Measurements from ENCODE around the gene PAEP. TPM values are rescaled to one million over a fixed set of nuclear protein-coding genes. Genes with fewer than 3 reads are reported as not detected.
A peak's percentile ranks its signal among the peaks of the same experiment; 100 is the strongest.

Gene PAEP
- total RNA-seq, 3 donors from 2014 or later (not counting 1 experiment from before 2014, with no cell fraction given), result not detected

GRCh38 chr9:135522931-135523330 is 38.6 kb upstream of the PAEP start:
- Histone ChIP-seq H3K4me1 (ENCODE audit: control insufficient read depth, insufficient read depth, low read length) (no peaks in the 10 kb centered on the region), H3K27me3 (ENCODE audit: control insufficient read depth, insufficient read depth, low read length) (no peaks in the 10 kb centered on the region), H3K27ac (ENCODE audit: low read length) (no peak overlapping the region), H3K4me3 (ENCODE audit: low read length) (no peak overlapping the region), H3K9me3 (ENCODE audit: control insufficient read depth, insufficient read depth, low read length) (no peaks in the 10 kb centered on the region), H3K36me3 (ENCODE audit: control insufficient read depth, insufficient read depth, low read length) (no peaks in the 10 kb centered on the region)
- H3K27ac Mint-ChIP-seq, result no peak overlapping the region
- no peak overlapping the region for H3K4me3 Mint-ChIP-seq
- peak in 1 of 2 donors; percentile 6 for DNase-seq
- H3K4me1 Mint-ChIP-seq, result no peaks in the 10 kb centered on the region
- H3K27me3 Mint-ChIP-seq (ENCODE audit: low read depth in 2 of 2), result peaks cover 3 to 7% of the 10 kb centered on the region in 2 donors
- intact Hi-C loops (cut with micrococcal nuclease), result no loop called here
- 78% methylated on average over 17 of the region's 17 CpGs for WGBS (ENCODE audit: insufficient coverage)
- no peaks in the 10 kb centered on the region for H3K36me3 Mint-ChIP-seq
- ATAC-seq, result no peak
- H3K9me3 Mint-ChIP-seq, result no peaks in the 10 kb centered on the region
- no peak for TF ChIP-seq CTCF (IDR thresholded peaks at IDR 0.05)

- Mint-ChIP-seq H3K27ac (no peak overlapping the region), H3K36me3 (no peaks in the 10 kb centered on the region), H3K4me3 (no peak overlapping the region), H3K27me3 (ENCODE audit: low read depth in 2 of 2) (peaks cover 0 to 7% of the 10 kb centered on the region in 2 donors), H3K9me3 (no peaks in the 10 kb centered on the region), H3K4me1 (no peaks in the 10 kb centered on the region)
- DNase-seq (peak in 1 of 2 donors; percentile 10), ATAC-seq (no peak)
- intact Hi-C loops (cut with micrococcal nuclease), result no loop called here
- H3K9me3 ChIP-seq (ENCODE audit: control insufficient read depth, insufficient read depth, low read length), result no peaks in the 10 kb centered on the region
- H3K4me1 ChIP-seq (ENCODE audit: control insufficient read depth, insufficient read depth, low read length), result no peaks in the 10 kb centered on the region
- no peaks in the 10 kb centered on the region for H3K27me3 ChIP-seq (ENCODE audit: control insufficient read depth, insufficient read depth, low read length)
- WGBS (ENCODE audit: insufficient coverage), result 90% methylated on average over 21 of the region's 21 CpGs
- H3K4me3 ChIP-seq (ENCODE audit: low read length), result no peak overlapping the region
- no peaks in the 10 kb centered on the region for H3K36me3 ChIP-seq (ENCODE audit: control insufficient read depth, insufficient read depth, low read length)
- no peak for TF ChIP-seq CTCF (IDR thresholded peaks at IDR 0.05)
- H3K27ac ChIP-seq (ENCODE audit: low read length), result no peak overlapping the region
Measured at GRCh38 chr9:135523521-135524129, 37.9 kb upstream of the PAEP start.

GRCh38 chr9:135524130-135524861 is 37.3 kb upstream of the PAEP start:
- Mint-ChIP-seq H3K4me1 (no peaks in the 10 kb centered on the region), H3K36me3 (no peaks in the 10 kb centered on the region), H3K27ac (no peak overlapping the region), H3K9me3 (no peaks in the 10 kb centered on the region), H3K4me3 (no peak overlapping the region), H3K27me3 (ENCODE audit: low read depth in 2 of 2) (peaks cover 0 to 2% of the 10 kb centered on the region in 2 donors)
- ATAC-seq, result peak in 1 of 3 donors; percentile 3
- Histone ChIP-seq H3K9me3 (ENCODE audit: control insufficient read depth, insufficient read depth, low read length) (no peaks in the 10 kb centered on the region), H3K36me3 (ENCODE audit: control insufficient read depth, insufficient read depth, low read length) (no peaks in the 10 kb centered on the region), H3K4me3 (ENCODE audit: low read length) (no peak overlapping the region), H3K27me3 (ENCODE audit: control insufficient read depth, insufficient read depth, low read length) (no peaks in the 10 kb centered on the region), H3K4me1 (ENCODE audit: control insufficient read depth, insufficient read depth, low read length) (no peaks in the 10 kb centered on the region), H3K27ac (ENCODE audit: low read length) (no peak overlapping the region)
- intact Hi-C loops (cut with micrococcal nuclease), result no loop called here
- TF ChIP-seq CTCF (IDR thresholded peaks at IDR 0.05), result no peak
- DNase-seq, result peak in 1 of 2 donors; percentile 9
- WGBS (ENCODE audit: insufficient coverage), result 81% methylated on average over 27 of the region's 27 CpGs

Data from natural killer cell (primary cell).